ENCODE data around the gene TNNT3.

DNA sequence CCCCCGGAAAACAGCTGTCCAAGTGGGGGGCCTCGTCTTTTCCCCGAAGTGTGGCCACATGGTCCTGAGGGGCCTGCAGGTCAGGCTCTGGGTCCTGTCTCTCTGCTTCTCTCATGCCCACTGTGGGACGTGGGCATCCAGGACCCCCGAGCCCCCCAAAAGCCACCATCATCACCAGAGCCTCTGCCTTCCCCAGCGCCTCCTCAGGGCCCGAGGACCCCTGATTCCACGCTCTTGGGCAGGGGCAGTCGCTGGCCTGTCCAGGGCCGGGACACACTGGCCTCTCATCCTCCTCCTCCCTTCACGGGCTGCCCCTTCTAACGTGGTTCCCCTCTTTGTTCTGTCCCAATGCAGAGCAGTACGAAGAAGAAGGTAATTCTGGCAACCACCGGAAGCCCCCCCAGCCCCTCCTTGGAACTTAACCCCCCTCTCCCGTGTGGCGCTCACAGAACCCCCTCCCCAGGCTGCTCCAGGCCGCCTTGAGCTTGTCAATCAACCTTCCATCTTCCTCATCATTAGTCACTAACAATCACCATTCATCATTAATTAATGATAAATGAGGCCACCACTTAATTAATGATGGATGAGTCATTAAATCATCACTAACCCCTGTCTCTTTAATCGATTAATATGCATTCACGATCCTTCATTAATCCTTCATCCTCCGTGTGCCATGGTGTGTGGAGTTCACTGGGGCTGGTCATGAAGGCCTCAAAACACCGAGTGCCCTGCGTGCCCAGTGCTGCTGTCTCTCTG lies 3.9 kb downstream of the TNNT3 start:
- TF ChIP-seq, protein P1, sequence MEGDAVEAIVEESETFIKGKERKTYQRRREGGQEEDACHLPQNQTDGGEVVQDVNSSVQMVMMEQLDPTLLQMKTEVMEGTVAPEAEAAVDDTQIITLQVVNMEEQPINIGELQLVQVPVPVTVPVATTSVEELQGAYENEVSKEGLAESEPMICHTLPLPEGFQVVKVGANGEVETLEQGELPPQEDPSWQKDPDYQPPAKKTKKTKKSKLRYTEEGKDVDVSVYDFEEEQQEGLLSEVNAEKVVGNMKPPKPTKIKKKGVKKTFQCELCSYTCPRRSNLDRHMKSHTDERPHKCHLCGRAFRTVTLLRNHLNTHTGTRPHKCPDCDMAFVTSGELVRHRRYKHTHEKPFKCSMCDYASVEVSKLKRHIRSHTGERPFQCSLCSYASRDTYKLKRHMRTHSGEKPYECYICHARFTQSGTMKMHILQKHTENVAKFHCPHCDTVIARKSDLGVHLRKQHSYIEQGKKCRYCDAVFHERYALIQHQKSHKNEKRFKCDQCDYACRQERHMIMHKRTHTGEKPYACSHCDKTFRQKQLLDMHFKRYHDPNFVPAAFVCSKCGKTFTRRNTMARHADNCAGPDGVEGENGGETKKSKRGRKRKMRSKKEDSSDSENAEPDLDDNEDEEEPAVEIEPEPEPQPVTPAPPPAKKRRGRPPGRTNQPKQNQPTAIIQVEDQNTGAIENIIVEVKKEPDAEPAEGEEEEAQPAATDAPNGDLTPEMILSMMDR (conservative IDR thresholded peaks at IDR 0.05; ENCODE audit: low read depth, low read length) = no peak
- no peak for TF ChIP-seq MXI1 (IDR thresholded peaks at IDR 0.05; ENCODE audit: borderline replicate concordance, low read depth, low read length)
- TF ChIP-seq, protein P2, sequence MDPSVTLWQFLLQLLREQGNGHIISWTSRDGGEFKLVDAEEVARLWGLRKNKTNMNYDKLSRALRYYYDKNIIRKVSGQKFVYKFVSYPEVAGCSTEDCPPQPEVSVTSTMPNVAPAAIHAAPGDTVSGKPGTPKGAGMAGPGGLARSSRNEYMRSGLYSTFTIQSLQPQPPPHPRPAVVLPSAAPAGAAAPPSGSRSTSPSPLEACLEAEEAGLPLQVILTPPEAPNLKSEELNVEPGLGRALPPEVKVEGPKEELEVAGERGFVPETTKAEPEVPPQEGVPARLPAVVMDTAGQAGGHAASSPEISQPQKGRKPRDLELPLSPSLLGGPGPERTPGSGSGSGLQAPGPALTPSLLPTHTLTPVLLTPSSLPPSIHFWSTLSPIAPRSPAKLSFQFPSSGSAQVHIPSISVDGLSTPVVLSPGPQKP (IDR thresholded peaks at IDR 0.05; ENCODE audit: borderline replicate concordance, low read depth, low read length) = no peak
- TF ChIP-seq POLR2A (IDR thresholded peaks at IDR 0.05; ENCODE audit: low read depth, low read length) = no peak

All from IMR-90 (cell line).